GM12873 (cell line): ENCODE data around the gene HIPK4.

Experiments used
- TF ChIP-seq, protein P1 (sequence below): IDR thresholded peaks from 2 replicates; pipeline ENCODE4 v1.5.1; 2012; ENCODE audit warnings: low read depth, mild to moderate bottlenecking, moderate library complexity, low read length, control low read depth; ENCODE audit not compliant: insufficient read depth; ENCODE audit errors: missing control alignments

Gene HIPK4

DNA sequence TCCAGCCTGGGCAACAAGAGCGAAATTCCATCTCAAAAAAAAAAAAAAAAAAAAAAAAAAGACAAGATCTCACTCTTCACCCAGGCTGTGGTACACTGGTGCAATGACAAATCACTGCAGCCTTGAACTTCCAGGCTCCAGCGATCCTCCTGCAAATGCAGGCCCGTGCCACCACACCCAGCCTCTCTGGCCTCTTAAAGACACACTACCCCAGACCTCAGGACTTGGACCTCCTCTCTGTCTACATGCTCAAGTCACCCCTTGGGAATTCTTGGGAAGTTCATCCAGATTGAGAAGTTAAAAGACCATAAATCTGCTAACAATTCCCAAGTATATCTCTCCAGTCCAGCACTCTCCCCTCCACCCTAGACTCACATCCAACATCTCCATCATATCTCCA lies 10.6 kb upstream of the HIPK4 start:
- TF ChIP-seq, protein P1, sequence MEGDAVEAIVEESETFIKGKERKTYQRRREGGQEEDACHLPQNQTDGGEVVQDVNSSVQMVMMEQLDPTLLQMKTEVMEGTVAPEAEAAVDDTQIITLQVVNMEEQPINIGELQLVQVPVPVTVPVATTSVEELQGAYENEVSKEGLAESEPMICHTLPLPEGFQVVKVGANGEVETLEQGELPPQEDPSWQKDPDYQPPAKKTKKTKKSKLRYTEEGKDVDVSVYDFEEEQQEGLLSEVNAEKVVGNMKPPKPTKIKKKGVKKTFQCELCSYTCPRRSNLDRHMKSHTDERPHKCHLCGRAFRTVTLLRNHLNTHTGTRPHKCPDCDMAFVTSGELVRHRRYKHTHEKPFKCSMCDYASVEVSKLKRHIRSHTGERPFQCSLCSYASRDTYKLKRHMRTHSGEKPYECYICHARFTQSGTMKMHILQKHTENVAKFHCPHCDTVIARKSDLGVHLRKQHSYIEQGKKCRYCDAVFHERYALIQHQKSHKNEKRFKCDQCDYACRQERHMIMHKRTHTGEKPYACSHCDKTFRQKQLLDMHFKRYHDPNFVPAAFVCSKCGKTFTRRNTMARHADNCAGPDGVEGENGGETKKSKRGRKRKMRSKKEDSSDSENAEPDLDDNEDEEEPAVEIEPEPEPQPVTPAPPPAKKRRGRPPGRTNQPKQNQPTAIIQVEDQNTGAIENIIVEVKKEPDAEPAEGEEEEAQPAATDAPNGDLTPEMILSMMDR = no peak

DNA sequence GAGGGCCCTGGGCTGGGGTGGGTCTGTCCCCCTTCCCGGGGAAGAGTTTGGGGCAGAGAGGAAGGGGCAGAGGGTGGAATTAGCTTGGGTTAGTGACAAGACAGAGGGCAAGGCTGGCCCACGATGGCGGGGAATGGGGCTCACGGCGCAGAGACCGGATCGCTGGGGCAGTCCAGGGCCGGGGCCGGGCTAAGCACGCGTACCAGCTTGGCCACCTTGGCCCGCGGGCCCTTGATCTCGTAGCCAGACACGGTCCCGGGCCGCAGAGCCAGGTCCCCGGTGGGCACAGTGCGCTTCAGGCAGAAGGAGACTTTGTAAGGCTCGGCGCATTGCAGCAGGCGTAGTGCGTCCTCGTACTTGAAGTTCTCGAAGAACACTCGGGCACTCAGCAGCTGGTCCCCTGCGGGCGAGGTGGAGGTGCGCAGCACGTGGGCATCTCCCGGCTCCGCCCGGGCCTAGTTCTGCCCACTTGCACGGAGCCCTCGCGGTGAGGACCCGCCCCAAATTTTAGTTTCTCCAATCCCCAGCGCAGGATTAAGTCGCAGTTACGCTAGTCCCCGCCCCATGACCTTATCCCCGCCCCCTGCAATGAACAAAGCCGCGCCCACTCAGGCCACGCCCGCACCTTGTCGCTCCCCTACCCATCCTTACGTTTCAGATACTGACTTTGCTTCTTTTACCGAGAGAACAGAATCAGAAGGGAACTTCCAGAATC lies 8.6 kb upstream of the HIPK4 start:
- TF ChIP-seq, protein P1 = no peak

DNA sequence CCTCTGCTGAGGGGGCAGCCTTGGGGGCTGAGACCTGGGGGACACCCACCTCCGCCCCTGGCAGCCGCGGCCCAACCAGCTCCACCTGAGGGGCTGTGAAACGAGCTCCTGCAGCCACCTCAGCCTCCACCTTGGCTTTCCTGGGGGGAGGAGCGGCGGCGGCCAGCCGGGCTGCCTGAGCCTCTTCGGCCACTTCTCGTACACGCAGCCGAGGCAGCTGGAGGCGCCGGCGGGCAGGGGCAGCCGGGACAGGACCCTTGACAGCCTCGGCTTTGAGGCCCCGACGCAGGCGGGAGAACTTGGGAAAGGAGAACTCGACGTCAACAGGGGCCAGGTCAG lies 7.6 kb upstream of the HIPK4 start:
- TF ChIP-seq, protein P1 = no peak

DNA sequence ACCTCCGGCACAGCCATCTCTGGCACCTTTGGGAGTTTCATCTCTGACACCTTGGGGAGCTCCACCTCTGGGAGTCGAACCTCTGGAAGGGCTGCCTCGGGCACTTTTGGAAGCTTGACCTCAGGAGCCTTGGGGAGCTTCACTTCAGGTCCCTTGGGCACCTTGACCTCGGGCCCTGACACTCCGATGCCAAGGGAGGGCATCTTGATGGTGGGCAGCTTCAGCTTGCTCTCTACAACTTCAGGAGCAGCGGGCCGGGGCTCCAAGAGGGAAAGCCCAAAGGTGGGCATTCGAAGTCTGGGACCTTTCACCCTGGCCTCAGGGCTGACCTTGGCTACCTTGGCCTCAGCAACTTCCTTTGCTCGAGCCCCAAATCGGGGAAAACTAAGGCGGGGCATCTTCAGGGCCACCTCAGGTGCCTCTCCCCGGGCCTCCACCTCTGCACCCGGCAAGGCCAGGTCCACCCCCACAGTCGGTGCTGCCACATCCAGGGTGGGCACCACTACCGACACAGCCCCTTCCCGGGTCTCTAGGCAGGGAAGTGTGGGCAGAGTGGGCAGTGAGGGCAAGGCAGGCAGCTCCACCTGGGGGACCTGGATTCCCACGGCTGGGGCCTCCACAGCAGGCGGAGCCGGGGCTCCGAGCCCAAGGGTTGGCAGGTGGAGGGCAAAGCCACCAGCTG lies 7.0 kb upstream of the HIPK4 start:
- TF ChIP-seq, protein P1 = no peak

DNA sequence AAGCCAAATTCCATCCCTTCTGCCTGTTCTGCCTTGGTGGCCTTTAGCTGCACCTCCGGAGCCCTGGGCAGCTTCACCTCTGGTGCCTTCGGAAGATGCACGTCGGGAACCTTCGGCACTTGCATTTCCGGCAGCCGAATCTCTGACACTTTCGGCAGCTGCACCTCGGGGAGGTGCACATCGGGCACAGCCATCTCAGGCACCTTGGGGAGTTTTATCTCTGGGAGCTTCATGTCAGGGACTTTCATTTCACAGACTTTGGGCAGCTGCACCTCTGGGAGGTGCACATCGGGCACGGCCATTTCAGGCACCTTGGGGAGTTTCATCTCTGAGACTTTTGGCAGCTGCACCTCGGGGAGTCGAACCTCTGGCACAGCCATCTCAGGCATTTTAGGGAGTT lies 6.0 kb upstream of the HIPK4 start:
- TF ChIP-seq, protein P1 = no peak

DNA sequence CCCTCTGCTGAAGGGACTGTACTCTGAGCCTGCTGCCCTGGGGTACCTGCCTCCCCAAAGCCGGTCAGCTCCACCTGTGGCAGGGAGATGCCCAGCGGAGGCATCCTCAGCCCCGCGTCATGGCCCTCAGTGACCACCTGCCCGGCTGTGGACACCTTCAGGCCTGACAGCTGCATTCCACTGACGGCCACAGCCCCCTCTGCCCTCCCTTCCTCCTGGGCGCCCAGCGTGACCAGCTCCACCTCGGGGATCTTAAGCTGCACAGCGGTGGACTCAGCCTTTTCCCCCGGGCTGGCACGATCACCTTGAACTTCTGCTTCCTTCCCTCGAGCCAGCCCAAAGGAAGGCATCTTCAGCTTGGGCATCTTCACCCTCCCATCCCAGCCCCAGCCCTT lies 4.8 kb upstream of the HIPK4 start:
- TF ChIP-seq, protein P1 = no peak

- TF ChIP-seq, protein P1 = no peak
Measured at GRCh38 chr19:40393894-40394815, 4.2 kb upstream of the HIPK4 start.
